HCT116 (cell line): ENCODE measurements around the gene SYCP3.

Experiments used
- POLR2A ChIP-seq: IDR thresholded peaks from 2 replicates; pipeline ENCODE4 v1.7.0; 2011; ENCODE audit warnings: borderline replicate concordance; ENCODE audit not compliant: insufficient read depth, insufficient read length; ENCODE audit errors: extremely low read depth
- REST ChIP-seq: IDR thresholded peaks from 2 replicates; pipeline ENCODE4 v1.6.1; 2012; ENCODE audit warnings: low read depth

DNA sequence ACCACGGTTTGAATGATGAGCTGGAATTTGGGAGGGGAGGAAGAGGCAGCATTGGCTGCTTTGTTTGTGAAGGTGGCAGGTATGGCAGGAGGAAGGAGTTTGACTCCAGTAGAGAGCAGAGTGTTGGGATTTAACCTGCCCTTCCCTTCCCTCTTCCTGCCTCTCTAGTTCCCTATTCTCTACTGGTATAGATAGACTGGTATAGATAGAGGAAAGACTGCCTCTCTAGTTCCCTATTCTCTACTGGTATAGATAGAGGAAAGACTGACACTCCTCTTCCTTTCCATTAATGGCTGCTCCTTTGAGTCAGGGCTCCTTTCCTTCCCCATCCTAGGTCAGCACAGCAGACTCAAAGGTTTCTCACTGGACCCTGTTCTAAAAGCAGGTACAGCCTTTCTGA, 8.4 kb upstream of the SYCP3 start:
- TF ChIP-seq REST (no peak), POLR2A (no peak)
